ENCODE measurements around the gene MACROD2. TPM values are rescaled to one million over a fixed set of nuclear protein-coding genes. Genes with fewer than 3 reads are reported as not detected.

MACROD2 gene
- polyA plus RNA-seq, 1 donor (not counting 4 experiments of a cell fraction or from before 2014, with no cell fraction given): 0.71 TPM

DNA sequence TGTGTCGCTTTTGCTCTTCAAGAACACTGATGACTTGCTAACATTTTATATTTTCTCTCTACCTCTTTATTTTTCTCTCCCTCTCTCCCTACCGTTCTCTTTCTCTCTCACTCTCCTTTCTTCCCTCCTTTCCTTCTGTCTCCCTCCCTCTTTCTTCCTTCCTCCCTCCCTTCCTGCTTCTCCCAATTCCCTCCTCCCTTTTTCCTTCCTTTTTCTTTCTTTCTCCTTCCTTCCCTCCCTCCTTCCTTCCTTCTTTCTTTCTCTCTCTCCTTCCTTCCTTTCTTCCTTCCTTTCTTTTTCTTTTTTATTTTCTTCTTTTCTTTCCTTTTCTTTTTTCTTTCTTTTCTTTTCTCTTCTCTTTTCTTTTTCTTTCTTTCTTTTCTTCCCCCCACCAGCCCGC is 1511.8 kb downstream of the MACROD2 start:
- Histone ChIP-seq H3K9me3 (ENCODE audit: control insufficient read depth, low read depth, low read length) (no peaks in the 10 kb centered on the region), H3K27ac (ENCODE audit: control insufficient read depth, insufficient read depth, low read length) (no peak overlapping the region), H4K20me1 (ENCODE audit: control insufficient read depth, extremely low read depth, insufficient read depth, low read length) (no peaks in the 10 kb centered on the region), H3K9me1 (ENCODE audit: control insufficient read depth, extremely low read depth, insufficient read depth, low read length) (no peaks in the 10 kb centered on the region), H3K4me3 (ENCODE audit: control insufficient read depth in 2 of 3, extremely low read depth in 1 of 3, insufficient read depth in 2 of 3, low read depth in 1 of 3, low read length in 3 of 3) (no peak overlapping the region), H3K79me2 (ENCODE audit: control insufficient read depth, insufficient read depth, low read length) (no peaks in the 10 kb centered on the region), H3K4me2 (ENCODE audit: control insufficient read depth, extremely low read depth, insufficient read depth, low read depth, low read length) (no peak overlapping the region), H2AFZ (ENCODE audit: control insufficient read depth, low read length) (no peak overlapping the region), H3K9ac (ENCODE audit: control insufficient read depth, extremely low read depth, insufficient read depth, low read length) (no peak overlapping the region), H3K4me1 (ENCODE audit: control insufficient read depth, extremely low read depth, insufficient read depth, low read length) (no peaks in the 10 kb centered on the region), H3K27me3 (ENCODE audit: control insufficient read depth, extremely low read depth, insufficient read depth, low read length) (no peaks in the 10 kb centered on the region), H3K36me3 (ENCODE audit: control insufficient read depth in 2 of 2, extremely low read depth in 1 of 2, insufficient read depth in 2 of 2, low read length in 2 of 2) (no peaks in the 10 kb centered on the region)
- FAIRE-seq: no peak
- DNase-seq (ENCODE audit: low read depth, low spot score): no peak
- TF ChIP-seq, protein P1, sequence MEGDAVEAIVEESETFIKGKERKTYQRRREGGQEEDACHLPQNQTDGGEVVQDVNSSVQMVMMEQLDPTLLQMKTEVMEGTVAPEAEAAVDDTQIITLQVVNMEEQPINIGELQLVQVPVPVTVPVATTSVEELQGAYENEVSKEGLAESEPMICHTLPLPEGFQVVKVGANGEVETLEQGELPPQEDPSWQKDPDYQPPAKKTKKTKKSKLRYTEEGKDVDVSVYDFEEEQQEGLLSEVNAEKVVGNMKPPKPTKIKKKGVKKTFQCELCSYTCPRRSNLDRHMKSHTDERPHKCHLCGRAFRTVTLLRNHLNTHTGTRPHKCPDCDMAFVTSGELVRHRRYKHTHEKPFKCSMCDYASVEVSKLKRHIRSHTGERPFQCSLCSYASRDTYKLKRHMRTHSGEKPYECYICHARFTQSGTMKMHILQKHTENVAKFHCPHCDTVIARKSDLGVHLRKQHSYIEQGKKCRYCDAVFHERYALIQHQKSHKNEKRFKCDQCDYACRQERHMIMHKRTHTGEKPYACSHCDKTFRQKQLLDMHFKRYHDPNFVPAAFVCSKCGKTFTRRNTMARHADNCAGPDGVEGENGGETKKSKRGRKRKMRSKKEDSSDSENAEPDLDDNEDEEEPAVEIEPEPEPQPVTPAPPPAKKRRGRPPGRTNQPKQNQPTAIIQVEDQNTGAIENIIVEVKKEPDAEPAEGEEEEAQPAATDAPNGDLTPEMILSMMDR (optimal IDR thresholded peaks at IDR 0.05 in 1 of 3, IDR thresholded peaks at IDR 0.05 in 1 of 3, conservative IDR thresholded peaks at IDR 0.05 in 1 of 3; ENCODE audit: extremely low read depth in 1 of 3, insufficient read depth in 2 of 3, low read length in 3 of 3): no peak
- no peak for TF ChIP-seq EZH2 (IDR thresholded peaks at IDR 0.05; ENCODE audit: low read length)
- dilution Hi-C loops (cut with MboI; ENCODE audit: extremely low pct_ligation_motif_present, low sequenced_read_pairs): no loop called here

DNA sequence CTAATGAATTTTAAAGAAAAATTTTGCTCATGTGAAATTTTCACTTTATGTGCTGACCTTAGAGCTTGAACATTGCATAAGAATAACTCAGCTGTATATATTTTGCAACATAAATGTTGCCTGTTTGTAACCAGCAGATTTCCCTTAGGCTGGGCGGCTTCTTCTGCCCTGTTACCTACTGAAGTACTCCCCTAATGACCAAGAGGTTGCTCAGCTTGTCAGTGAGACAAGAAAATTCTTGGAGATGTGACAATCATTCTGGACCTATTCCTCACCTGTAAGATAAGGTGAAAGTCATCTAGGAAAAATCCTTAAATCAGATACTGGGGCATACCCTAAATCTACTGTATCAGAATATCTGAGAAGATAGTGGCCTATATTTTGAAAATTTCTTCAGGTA is 1516.2 kb downstream of the MACROD2 start:
- Histone ChIP-seq H3K4me3 (ENCODE audit: control insufficient read depth in 2 of 3, extremely low read depth in 1 of 3, insufficient read depth in 2 of 3, low read depth in 1 of 3, low read length in 3 of 3) (no peak overlapping the region), H2AFZ (ENCODE audit: control insufficient read depth, low read length) (no peak overlapping the region), H3K27me3 (ENCODE audit: control insufficient read depth, extremely low read depth, insufficient read depth, low read length) (no peaks in the 10 kb centered on the region), H3K4me2 (ENCODE audit: control insufficient read depth, extremely low read depth, insufficient read depth, low read depth, low read length) (no peak overlapping the region), H4K20me1 (ENCODE audit: control insufficient read depth, extremely low read depth, insufficient read depth, low read length) (no peaks in the 10 kb centered on the region), H3K36me3 (ENCODE audit: control insufficient read depth in 2 of 2, extremely low read depth in 1 of 2, insufficient read depth in 2 of 2, low read length in 2 of 2) (no peaks in the 10 kb centered on the region), H3K9me3 (ENCODE audit: control insufficient read depth, low read depth, low read length) (no peaks in the 10 kb centered on the region), H3K79me2 (ENCODE audit: control insufficient read depth, insufficient read depth, low read length) (no peaks in the 10 kb centered on the region), H3K27ac (ENCODE audit: control insufficient read depth, insufficient read depth, low read length) (no peak overlapping the region), H3K9ac (ENCODE audit: control insufficient read depth, extremely low read depth, insufficient read depth, low read length) (no peak overlapping the region), H3K4me1 (ENCODE audit: control insufficient read depth, extremely low read depth, insufficient read depth, low read length) (no peaks in the 10 kb centered on the region), H3K9me1 (ENCODE audit: control insufficient read depth, extremely low read depth, insufficient read depth, low read length) (no peaks in the 10 kb centered on the region)
- no peak for TF ChIP-seq EZH2 (IDR thresholded peaks at IDR 0.05; ENCODE audit: low read length)
- TF ChIP-seq, protein P1 (optimal IDR thresholded peaks at IDR 0.05 in 1 of 3, IDR thresholded peaks at IDR 0.05 in 1 of 3, conservative IDR thresholded peaks at IDR 0.05 in 1 of 3; ENCODE audit: extremely low read depth in 1 of 3, insufficient read depth in 2 of 3, low read length in 3 of 3): no peak
- DNase-seq (ENCODE audit: low read depth, low spot score) (no peak), FAIRE-seq (no peak)
- dilution Hi-C loops (cut with MboI; ENCODE audit: extremely low pct_ligation_motif_present, low sequenced_read_pairs): no loop called here
